Forelimb muscle (tissue), 1 donor: ENCODE measurements around the gene RNF149. TPM values are rescaled to one million over a fixed set of nuclear protein-coding genes. Genes with fewer than 3 reads are reported as not detected.
"Not testable (repeated sequence)": the region's sequence is repeated elsewhere in the genome, so short reads cannot be mapped to it uniquely, and the experiment has no call there.

Experiments used
- DNase-seq: peaks from one replicate; pipeline ENCODE4 v3.0.0-alpha.2; 2013; ENCODE audit warnings: low read depth
- polyA plus RNA-seq: library from polyadenylated mRNA; unstranded; fragments of 120-200 nt; gene quantifications from one replicate; pipeline ENCODE4 v1.2.1, GENCODE V29; 2013; ENCODE audit not compliant: insufficient read length

RNF149 gene, protein sequence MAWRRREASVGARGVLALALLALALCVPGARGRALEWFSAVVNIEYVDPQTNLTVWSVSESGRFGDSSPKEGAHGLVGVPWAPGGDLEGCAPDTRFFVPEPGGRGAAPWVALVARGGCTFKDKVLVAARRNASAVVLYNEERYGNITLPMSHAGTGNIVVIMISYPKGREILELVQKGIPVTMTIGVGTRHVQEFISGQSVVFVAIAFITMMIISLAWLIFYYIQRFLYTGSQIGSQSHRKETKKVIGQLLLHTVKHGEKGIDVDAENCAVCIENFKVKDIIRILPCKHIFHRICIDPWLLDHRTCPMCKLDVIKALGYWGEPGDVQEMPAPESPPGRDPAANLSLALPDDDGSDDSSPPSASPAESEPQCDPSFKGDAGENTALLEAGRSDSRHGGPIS
- polyA plus RNA-seq = 36.2 TPM

- DNase-seq = peak; percentile 72
Measured at GRCh38 chr2:101308432-101309210, at the start of gene RNF149. Gene RNF149 (minus strand): TSS chr2:101308701. CDS start chr2:101308588, 113 bp downstream.

DNA sequence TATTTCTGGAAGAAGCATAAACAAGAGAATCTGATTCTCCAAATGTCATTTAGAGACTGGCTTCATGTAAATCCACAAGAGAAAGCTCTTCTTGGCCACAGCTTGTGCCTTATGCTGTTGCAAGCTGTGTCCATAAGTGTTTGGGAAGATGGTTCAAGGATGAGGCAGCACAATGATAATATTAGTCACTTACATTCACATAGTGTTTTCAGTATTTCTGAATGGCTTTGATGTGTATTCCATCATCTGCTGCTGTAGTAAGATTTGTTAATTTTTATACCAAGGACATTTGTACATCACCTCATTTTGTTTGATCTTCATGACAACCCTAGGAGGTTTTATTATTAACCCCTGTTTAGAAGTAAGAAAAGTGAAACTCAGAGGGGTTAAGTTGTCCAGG, 48.9 kb upstream of the RNF149 start:
- DNase-seq = no peak

DNA sequence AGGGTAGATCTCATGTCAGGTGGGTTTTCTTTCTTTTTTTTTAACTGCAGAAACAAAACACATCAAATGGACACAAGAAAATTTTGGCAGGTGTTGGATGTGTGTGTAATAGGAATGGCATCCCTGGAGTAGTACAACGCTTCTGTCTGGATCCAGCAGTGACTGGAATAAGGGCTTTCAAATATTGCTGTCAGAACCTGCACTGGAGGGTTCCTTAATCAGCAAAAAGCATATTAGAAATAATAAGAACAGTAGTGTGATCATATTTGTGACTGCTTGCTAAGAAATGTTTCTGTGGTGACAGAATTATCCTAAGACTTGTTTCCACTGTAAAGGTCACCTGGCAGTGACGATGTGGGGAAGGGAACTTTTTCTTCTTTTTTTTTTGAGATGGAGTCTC, 48.0 kb upstream of the RNF149 start:
- DNase-seq = no peak

DNA sequence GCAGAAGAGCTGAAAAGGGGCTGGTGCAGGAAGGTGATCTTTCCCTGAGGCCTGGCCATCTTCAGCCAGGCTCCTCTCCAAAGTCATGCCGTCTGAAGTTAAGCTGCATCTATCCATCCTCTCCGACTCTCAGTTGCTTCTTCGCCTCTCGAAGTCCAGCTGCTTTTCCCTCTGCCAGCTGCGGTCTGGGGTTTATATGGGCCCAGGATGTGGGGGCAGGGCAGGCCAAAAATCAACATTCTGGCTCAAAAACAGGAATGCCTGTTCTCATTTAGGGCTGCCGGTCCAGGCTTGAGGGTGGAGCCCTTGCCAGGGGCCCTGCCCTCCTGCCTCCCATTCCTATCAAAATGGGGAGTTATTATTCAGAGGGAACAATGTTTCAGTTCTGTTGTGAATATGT, 47.6 kb upstream of the RNF149 start:
- no peak for DNase-seq

DNA sequence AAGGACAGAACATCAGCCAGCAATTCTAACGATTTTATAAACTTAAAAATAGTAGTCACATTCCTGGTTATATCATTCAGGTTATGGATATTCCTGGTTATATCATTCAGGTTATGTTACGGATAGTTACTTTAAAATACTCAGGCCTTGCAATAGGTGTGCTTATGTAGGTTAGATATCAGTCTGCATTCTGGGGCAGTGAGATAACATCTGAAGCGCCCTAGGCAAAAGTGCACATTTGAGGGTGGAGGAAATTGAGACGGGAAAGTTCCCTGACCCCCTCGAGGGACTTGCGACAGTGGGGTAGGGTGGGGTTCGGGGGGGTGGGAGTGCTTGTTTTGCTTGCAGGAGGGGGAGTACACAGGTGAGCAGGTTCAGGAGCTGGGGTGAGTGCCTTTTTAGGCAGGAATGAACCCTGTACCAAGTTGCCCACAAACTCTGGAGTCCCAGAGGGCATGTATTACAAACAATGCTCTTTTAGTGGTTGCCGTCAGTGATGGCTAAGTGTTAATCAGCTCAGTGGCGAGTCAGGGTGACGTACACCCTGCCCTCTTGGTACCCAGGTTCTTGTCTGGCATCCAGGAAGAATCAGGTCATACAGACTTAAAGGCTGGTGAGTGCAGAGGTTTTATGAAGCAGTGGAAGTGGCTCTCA, 47.0 kb upstream of the RNF149 start:
- no peak for DNase-seq

GRCh38 chr2:101354420-101355311, 46.2 kb upstream of the RNF149 start:
- no peak for DNase-seq

DNA sequence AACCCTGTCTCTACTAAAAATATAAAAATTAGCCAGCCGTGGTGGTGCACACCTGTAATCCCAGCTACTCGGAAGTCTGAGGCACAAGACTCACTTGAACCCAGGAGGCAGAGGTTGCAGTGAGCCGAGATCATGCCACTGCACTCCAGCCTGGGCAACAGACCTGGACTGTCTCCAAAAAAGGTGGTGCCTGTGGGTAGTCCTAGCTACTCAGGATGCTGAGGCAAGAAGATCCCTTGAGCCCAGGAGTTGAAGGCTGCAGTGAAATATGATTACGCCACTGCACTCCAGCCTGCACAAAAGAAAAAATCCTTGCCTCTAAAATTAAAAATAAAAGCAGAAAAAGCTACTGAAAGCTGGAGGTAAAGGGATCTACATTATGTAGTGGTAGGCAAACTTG, 44.1 kb upstream of the RNF149 start:
- DNase-seq = not testable (repeated sequence)

DNA sequence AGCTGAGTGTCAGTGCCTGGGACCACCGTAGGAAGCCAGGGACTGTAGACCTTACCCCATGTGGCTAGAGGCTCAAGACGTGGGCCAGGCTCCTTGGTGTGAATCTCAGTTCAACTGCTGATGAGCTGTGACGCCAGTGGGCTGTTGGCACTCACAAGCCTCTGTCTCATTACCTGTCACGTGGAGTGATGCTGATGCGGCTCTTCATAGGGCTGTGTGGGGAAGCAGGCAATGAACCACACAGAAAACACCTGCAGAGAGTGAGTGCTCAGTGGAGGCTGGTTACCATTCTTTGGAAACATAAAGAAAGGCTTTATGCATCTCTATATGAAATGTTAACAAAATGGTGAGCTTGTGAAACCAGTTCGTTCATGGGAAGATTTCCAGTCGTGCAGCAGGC, 42.7 kb upstream of the RNF149 start:
- no peak for DNase-seq

DNA sequence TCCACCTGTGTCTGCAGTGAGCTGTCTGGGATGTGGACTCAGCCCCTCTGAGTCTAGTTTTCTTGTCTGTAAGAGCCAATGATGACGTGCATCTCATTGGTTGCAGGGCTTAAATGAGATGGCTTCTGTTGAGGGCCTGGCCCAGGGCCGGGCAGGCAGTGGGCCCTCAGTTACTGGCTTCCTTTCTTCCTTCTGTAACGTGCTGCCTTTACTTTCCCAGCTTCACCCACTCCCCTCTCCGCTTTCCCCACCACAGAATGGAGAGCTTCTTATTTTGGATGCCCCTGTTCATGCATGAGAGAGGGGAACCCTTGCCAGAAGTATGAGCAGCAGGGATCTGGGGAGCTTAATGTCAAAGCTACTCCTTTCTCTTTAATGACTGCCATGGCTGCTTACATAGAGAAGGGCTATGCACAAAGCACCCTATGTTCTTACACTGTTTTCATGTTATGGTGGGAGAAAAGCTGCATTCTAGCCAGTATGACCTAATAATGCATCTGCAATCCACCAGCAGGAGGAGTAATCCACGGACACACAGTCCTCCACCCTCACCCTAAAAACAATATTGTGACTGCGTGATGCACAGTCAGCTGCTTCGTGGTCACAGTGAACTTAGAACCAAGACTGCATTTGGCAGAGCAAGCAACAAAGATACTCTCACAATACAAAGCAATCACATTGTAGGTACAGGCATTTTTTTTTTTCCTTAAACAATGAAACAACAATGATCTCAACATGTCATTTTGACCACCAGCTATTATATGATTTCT, 41.6 kb upstream of the RNF149 start:
- no peak for DNase-seq

DNA sequence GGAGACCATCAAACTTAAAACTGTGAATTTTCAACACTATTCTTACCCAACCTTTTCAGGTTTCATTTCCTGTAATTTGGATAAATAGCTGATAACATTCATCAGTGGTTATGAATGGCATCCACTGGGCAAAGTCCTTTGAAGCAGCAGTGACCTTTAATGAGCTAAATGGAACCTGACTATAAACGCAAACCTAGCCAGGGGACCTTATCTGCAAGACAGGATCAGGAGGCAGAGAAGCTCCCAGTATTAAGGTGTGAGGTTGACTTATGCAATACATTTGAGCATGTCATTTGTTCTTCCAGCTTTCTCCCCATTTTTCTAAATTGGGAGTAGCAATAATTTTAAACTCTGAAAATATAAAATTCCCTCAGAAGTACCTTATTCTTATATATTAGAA, 40.4 kb upstream of the RNF149 start:
- no peak for DNase-seq

- no peak for DNase-seq
Measured at GRCh38 chr2:101346909-101347308, 38.4 kb upstream of the RNF149 start.

DNA sequence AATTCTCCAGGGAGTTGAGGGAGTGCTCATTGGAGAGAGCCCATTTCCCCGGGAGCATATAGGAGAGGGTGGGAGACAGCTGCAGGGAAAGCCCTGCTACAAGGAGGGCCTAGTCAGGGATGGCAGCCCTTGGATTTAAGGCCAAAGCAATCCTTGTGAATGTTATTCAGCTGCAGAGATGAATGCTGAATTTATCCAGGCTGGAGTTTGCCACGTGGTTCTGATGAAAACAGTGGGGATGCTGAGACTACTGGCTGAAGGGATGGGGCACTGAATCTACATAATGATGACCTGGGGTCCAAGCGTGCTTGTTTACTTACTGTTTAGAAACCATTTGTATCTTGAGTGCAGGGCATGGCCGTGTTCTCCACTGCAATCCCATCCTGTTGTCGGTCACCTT, 35.6 kb upstream of the RNF149 start:
- DNase-seq = no peak

DNA sequence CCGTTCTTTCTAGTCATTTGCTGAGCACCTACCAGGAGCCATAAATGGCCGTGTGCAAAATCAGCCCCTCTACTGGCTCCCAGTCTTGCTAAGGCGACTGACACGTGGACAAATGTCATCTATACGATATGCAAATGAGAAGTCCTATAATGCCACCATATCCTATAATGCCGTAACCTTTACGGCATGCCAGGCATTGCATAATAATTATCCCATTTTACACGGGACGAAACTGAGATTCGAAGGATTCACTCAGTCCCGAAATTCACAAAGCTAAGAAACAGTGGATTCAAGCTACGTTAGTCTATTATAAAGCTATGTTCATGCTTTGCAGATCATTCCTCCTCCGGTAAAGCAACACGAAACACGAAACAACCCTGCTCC, 34.1 kb upstream of the RNF149 start:
- DNase-seq = no peak

GRCh38 chr2:101341901-101342624, 33.6 kb upstream of the RNF149 start:
- DNase-seq = peak; percentile 24

- DNase-seq = no peak
Measured at GRCh38 chr2:101341421-101341820, 32.9 kb upstream of the RNF149 start.

DNA sequence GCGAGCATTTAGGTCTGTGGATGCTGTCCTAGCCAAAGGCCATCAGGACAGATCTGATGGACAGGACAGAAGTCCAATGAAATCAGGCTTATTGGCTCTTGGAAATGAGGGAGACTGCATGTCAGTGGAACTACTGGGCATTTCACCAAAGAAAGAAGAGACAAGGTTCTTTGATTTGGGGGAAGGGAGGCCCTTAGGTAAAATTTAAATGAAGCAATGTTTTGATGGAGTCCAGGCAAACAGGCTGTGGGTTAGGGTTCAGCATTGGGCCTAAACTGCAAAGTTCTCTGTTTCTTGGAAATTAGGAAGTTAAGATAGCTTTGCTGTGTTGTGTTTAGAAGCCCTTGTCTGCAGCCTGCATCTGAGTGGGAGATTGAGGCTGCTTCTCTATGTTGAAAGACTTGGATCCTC, 31.6 kb upstream of the RNF149 start:
- no peak for DNase-seq

- no peak for DNase-seq
Measured at GRCh38 chr2:101339266-101339880, 30.9 kb upstream of the RNF149 start.

DNA sequence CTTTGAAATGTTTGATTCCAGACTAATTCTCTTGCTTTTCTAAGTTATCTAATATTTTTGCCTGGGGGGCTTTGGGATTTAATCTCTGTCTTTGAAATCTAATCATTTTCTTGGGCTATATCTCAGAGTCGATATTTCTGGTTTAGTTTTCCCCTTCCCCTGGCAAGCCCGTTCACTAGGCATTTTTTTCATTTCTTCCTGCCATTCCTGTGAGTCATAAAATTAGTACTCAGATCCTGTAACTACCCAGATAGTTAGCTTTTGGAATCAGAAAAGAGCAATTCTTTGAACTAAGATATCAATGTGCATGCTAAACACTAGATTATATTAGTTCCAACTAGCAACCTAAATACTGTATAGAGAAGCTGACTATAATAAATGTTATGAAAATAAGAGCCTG, 29.4 kb upstream of the RNF149 start:
- DNase-seq = no peak
